CD14-positive monocyte (primary cell): ENCODE measurements around the gene CD300A. TPM values are rescaled to one million over a fixed set of nuclear protein-coding genes. Genes with fewer than 3 reads are reported as not detected.

Experiments
- DNase-seq, 3 donors: peaks; one replicate each; pipeline ENCODE4 v3.0.0-alpha.2; 2011 to 2022
- H2AFZ ChIP-seq: 2 replicates; pipeline ENCODE4 v1.6.0; 2012; ENCODE audit warnings: mild to moderate bottlenecking, low read depth, low read length, inconsistent platforms; ENCODE audit not compliant: insufficient read depth, poor library complexity, severe bottlenecking
- H3K27ac ChIP-seq, 2 donors: 1 replicate in 1 of 2; 2 replicates in 1 of 2; pipeline ENCODE4 v1.5.1; 2012 to 2013; ENCODE audit warnings: low read length in 2 of 2, control low read depth in 1 of 2, inconsistent platforms in 1 of 2, low read depth in 1 of 2, mild to moderate bottlenecking in 1 of 2
- H3K27me3 ChIP-seq, 2 donors: one replicate each; pipeline versions ENCODE4 v1.6.0 to v1.6.1; 2011 to 2013; ENCODE audit warnings: low read length in 2 of 2; ENCODE audit not compliant: control insufficient read depth in 2 of 2, insufficient read depth in 2 of 2
- H3K36me3 ChIP-seq, 2 donors: replicated peaks in 1 of 2; 1 replicate in 1 of 2; 2 replicates in 1 of 2; pipeline versions ENCODE4 v1.5.1 to v1.6.1; 2012 to 2013; ENCODE audit warnings: low read length in 2 of 2, control low read depth in 1 of 2, inconsistent platforms in 1 of 2, mild to moderate bottlenecking in 1 of 2; ENCODE audit not compliant: insufficient read depth in 2 of 2, control insufficient read depth in 1 of 2
- H3K4me1 ChIP-seq, 2 donors: 1 replicate in 1 of 2; 2 replicates in 1 of 2; pipeline versions ENCODE4 v1.5.1 to v1.6.1; 2012 to 2013; ENCODE audit warnings: low read length in 2 of 2, control low read depth in 1 of 2, inconsistent platforms in 1 of 2, mild to moderate bottlenecking in 1 of 2, moderate library complexity in 1 of 2; ENCODE audit not compliant: insufficient read depth in 2 of 2, control insufficient read depth in 1 of 2
- H3K4me2 ChIP-seq: replicated peaks from 2 replicates; pipeline ENCODE3; 2012; ENCODE audit warnings: low read length, moderate library complexity, mild to moderate bottlenecking; ENCODE audit not compliant: poor library complexity, severe bottlenecking; ENCODE audit errors: extremely low read depth
- H3K4me3 ChIP-seq, 3 experiments: fragments of 200-600 bp in 1 of 3; sonication (generic) in 1 of 3; replicated peaks in 1 of 3; 1 replicate in 2 of 3; 2 replicates in 1 of 3; pipeline ENCODE4 v1.5.1; 2011 to 2013; ENCODE audit warnings: low read length in 3 of 3, mild to moderate bottlenecking in 3 of 3, control low read depth in 2 of 3, low read depth in 2 of 3, inconsistent platforms in 1 of 3, moderate library complexity in 1 of 3
- H3K79me2 ChIP-seq: 2 replicates; pipeline ENCODE4 v1.6.0; 2012; ENCODE audit warnings: mild to moderate bottlenecking, control low read depth, inconsistent platforms, low read length, moderate library complexity; ENCODE audit not compliant: insufficient read depth
- H3K9ac ChIP-seq: 2 replicates; pipeline ENCODE4 v1.6.0; 2017; ENCODE audit warnings: low read length, mild to moderate bottlenecking; ENCODE audit not compliant: insufficient read depth, poor library complexity, severe bottlenecking
- H3K9me3 ChIP-seq, 2 donors: replicated peaks in 1 of 2; 1 replicate in 1 of 2; 2 replicates in 1 of 2; pipeline versions ENCODE4 v1.5.1 to v1.6.1; 2012 to 2013; ENCODE audit warnings: low read length in 2 of 2, control low read depth in 1 of 2; ENCODE audit not compliant: control insufficient read depth in 1 of 2, insufficient read depth in 1 of 2
- H4K20me1 ChIP-seq: 2 replicates; pipeline ENCODE4 v1.6.0; 2012; ENCODE audit warnings: mild to moderate bottlenecking, low read length, control low read depth, moderate library complexity; ENCODE audit not compliant: insufficient read depth
- H3K27ac Mint-ChIP-seq, 7 donors: one replicate each; pipeline ENCODE4 v1.8.0; 2020; ENCODE audit warnings: mild to moderate bottlenecking in 7 of 7, mixed read lengths in 7 of 7, moderate library complexity in 6 of 7, inconsistent platforms in 2 of 7
- H3K27me3 Mint-ChIP-seq, 3 donors: one replicate each; pipeline ENCODE4 v1.8.0; 2021 to 2022; ENCODE audit warnings: low read depth in 3 of 3, mild to moderate bottlenecking in 3 of 3, mixed read lengths in 3 of 3, moderate library complexity in 3 of 3, inconsistent platforms in 1 of 3
- H3K36me3 Mint-ChIP-seq, 2 donors: one replicate each; pipeline ENCODE4 v1.8.0; 2020; ENCODE audit warnings: mixed read lengths in 2 of 2, inconsistent platforms in 1 of 2, mild to moderate bottlenecking in 1 of 2
- H3K4me1 Mint-ChIP-seq: one replicate; pipeline ENCODE4 v1.8.0; 2020; ENCODE audit warnings: mild to moderate bottlenecking, mixed read lengths
- H3K4me3 Mint-ChIP-seq, 2 donors: one replicate each; pipeline ENCODE4 v1.8.0; 2020; ENCODE audit warnings: mild to moderate bottlenecking in 2 of 2, mixed read lengths in 2 of 2, moderate library complexity in 1 of 2
- H3K9me3 Mint-ChIP-seq, 7 donors: one replicate each; pipeline ENCODE4 v1.8.0; 2020 to 2022; ENCODE audit warnings: mixed read lengths in 7 of 7, mild to moderate bottlenecking in 6 of 7, moderate library complexity in 6 of 7, inconsistent platforms in 2 of 7
- WGBS: methylation state at CpG from one replicate; pipeline ENCODE4 v1.1.5; 2013; ENCODE audit warnings: missing lambda C conversion rate; ENCODE audit not compliant: insufficient coverage; 5-methylcytosine and 5-hydroxymethylcytosine counted together
- intact Hi-C, 2 donors: fragments of 100-400 bp; cut with micrococcal nuclease; formaldehyde crosslinking; loops; one replicate each; pipeline versions ENCODE4 v1.15.0 to v1.15.1; 2023
- polyA plus RNA-seq, 3 donors: library from polyadenylated mRNA; depleted of rRNA in 1 of 3; unstranded in 2 of 3; stranded (reverse) in 1 of 3; fragments of 300-500 nt in 2 of 3; fragments of >200 nt in 1 of 3; fragmentation: Illumina TruSeq in 2 of 3; gene quantifications; 1 replicate in 2 of 3; 2 replicates in 1 of 3; pipeline ENCODE4 v1.2.3, GENCODE V29; 2012 to 2021
- TF ChIP-seq, protein P1 (sequence below): fragments of 200-600 bp; IDR thresholded peaks from one replicate; pipeline ENCODE4 v1.8.0; 2022; ENCODE audit warnings: antibody characterized with exemption, mild to moderate bottlenecking

CD300A gene
- polyA plus RNA-seq, 3 donors = 173 to 222 (median 212) TPM

DNA sequence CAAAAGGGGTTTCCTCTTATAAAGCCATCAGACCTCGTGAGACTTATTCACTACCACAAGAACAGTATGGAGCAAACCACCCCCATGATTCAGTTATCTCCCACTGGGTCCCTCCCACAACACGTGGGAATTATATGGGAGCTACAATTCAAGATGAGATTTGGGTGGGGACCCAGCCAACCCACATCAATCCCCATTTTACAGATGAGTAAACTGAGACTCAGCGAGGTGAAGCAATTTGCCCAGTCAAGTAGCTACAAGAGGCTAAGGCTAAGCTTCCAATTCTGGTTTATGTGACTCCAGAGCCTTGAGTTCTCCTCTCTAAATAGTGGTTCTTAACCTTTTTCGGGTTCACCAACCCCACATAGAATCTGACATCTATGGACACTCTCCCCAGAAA is 8.8 kb downstream of the CD300A start:
- Histone ChIP-seq H3K9me3 (peaks cover 10 to 11% of the 10 kb centered on the region in 2 donors), H2AFZ (no peak overlapping the region), H3K79me2 (peaks cover 59% of the 10 kb centered on the region), H3K4me1 (peaks cover 37 to 50% of the 10 kb centered on the region in 2 donors), H3K27me3 (no peaks in the 10 kb centered on the region), H3K9ac (no peak overlapping the region), H3K36me3 (peaks cover 74 to 88% of the 10 kb centered on the region in 2 donors), H3K27ac (no peak overlapping the region), H3K4me2 (no peak overlapping the region), H3K4me3 (no peak overlapping the region), H4K20me1 (peaks cover 98% of the 10 kb centered on the region)
- peaks cover 11 to 21% (median 13%) of the 10 kb centered on the region in 7 donors for H3K9me3 Mint-ChIP-seq
- H3K36me3 Mint-ChIP-seq = peaks cover 84 to 91% of the 10 kb centered on the region in 2 donors
- no peak overlapping the region for H3K4me3 Mint-ChIP-seq
- no peak overlapping the region for H3K27ac Mint-ChIP-seq
- TF ChIP-seq, protein P1, sequence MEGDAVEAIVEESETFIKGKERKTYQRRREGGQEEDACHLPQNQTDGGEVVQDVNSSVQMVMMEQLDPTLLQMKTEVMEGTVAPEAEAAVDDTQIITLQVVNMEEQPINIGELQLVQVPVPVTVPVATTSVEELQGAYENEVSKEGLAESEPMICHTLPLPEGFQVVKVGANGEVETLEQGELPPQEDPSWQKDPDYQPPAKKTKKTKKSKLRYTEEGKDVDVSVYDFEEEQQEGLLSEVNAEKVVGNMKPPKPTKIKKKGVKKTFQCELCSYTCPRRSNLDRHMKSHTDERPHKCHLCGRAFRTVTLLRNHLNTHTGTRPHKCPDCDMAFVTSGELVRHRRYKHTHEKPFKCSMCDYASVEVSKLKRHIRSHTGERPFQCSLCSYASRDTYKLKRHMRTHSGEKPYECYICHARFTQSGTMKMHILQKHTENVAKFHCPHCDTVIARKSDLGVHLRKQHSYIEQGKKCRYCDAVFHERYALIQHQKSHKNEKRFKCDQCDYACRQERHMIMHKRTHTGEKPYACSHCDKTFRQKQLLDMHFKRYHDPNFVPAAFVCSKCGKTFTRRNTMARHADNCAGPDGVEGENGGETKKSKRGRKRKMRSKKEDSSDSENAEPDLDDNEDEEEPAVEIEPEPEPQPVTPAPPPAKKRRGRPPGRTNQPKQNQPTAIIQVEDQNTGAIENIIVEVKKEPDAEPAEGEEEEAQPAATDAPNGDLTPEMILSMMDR = no peak
- no peak for DNase-seq
- peaks cover 54% of the 10 kb centered on the region for H3K4me1 Mint-ChIP-seq
- peaks cover 0 to 5% (median 0%) of the 10 kb centered on the region in 3 donors for H3K27me3 Mint-ChIP-seq
- WGBS = 94% methylated on average over 2 of the region's 4 CpGs
- intact Hi-C loops = no loop called here

DNA sequence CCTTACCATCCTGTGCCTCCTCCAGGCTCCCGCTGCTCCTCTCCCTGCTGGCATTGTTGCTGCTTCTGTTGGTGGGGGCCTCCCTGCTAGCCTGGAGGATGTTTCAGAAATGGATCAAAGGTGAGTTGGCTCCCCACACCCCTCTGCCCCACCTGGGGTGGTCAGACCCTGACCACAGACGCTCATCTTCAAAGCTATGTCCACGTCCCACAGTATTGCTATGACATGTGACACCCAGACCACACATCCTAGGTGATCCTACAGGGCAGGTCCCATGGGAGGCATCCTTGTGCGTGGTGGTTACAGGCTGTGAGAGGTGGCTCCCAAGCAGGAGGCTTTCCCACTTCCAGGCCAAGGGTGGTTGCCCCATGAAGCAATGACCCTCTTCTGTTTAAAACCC is 11.0 kb downstream of the CD300A start:
- 90% methylated on average over 2 of the region's 4 CpGs for WGBS
- intact Hi-C loops = no loop called here
- Histone ChIP-seq H3K79me2 (peaks cover 37% of the 10 kb centered on the region), H3K36me3 (peaks cover 81 to 88% of the 10 kb centered on the region in 2 donors), H3K4me1 (peaks cover 34 to 42% of the 10 kb centered on the region in 2 donors), H3K9me3 (peaks cover 10 to 11% of the 10 kb centered on the region in 2 donors), H3K9ac (no peak overlapping the region), H3K27ac (peak overlapping the region; percentile 81 to 83), H3K27me3 (no peaks in the 10 kb centered on the region), H3K4me3 (peak overlapping the region in 1 of 3 experiments; percentile 66), H2AFZ (no peak overlapping the region), H3K4me2 (peak overlapping the region; percentile 63), H4K20me1 (peaks cover 94% of the 10 kb centered on the region)
- Mint-ChIP-seq H3K9me3 (peaks cover 11 to 21% (median 13%) of the 10 kb centered on the region in 7 donors), H3K27me3 (peaks cover 0 to 5% (median 0%) of the 10 kb centered on the region in 3 donors), H3K4me1 (peaks cover 46% of the 10 kb centered on the region), H3K27ac (peak overlapping the region; percentile 84 to 95 (median 90)), H3K36me3 (peaks cover 87 to 94% of the 10 kb centered on the region in 2 donors), H3K4me3 (peak overlapping the region in 1 of 2 donors; percentile 12)
- TF ChIP-seq, protein P1 = no peak
- DNase-seq = no peak
